NK-92 treated with Interleukin-12 subunit alpha and Interleukin-12 subunit beta, amount 100 ng/mL, for 24 hours (cell line): ENCODE results near the gene ARFIP2.
"Not testable (repeated sequence)": the region's sequence is repeated elsewhere in the genome, so short reads cannot be mapped to it uniquely, and the experiment has no call there.

ENCODE experiments used
- DNase-seq: peaks from one replicate; lab custom pipeline; 2025; lab: John Stamatoyannopoulos, UW

Gene ARFIP2

GRCh38 chr11:6481012-6481923, at the start of gene ARFIP2, which contains the start of gene TIMM10B:
ARFIP2 (minus strand) TSS chr11:6481331; CDS start chr11:6480421, 910 bp downstream.
TIMM10B (plus strand) TSS chr11:6481501; CDS start chr11:6481517, 16 bp downstream.
- peak; percentile 95 for DNase-seq

DNA sequence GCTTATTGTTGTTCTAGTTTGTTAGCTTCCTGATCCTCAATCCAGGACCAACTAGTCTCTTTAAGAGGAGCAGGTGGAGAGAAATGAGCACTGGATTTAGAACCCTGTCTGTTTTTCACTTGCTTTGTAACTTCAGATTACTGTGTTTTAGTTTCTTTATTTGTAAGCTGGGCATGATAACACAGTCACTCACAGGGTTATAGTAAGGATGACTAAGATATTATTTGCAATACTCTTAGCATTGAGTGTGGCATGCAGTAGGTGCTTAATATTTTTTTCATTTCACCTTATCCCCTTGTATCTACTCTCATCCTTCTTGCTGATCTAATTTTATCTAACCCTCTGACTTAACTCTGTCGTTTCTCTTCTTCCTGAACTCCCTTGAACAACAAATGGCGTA, 49.7 kb upstream of the ARFIP2 start:
- DNase-seq, result no peak

GRCh38 chr11:6529266-6529665, 48.1 kb upstream of the ARFIP2 start:
- DNase-seq, result no peak

DNA sequence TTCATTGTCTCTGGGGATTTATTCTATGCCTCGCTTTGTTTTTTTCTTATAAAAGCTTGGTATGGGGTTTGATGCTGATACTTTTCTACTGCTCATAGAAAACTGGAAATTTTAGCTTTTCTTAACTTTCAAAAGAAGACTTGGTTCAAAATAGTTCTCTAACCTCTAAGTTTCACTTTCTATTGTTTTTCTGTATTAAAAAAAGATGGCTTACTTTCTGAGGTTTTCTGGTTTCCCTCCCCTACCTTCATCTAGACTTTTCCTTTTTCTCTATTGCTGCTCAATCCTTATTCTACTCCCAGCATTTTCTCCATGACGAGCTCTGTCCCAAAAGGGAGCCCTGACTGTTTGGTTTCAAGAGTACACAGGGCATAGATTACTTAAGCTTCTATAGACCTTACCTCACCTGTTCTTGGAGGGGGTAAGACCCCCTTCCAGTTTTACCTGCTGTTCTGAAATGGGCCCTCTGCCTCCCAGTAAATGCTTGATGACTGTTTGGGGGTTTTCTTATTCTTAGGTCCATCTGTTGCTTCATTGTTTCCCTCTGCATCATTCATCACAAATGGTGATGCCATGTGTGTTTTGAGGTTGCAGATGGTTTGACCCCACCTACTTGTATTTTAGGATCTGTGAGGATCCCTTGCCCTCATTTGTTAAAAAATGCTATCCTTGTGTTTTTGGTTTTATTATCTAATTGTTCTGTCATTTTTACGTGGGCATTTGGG, 45.4 kb upstream of the ARFIP2 start:
- DNase-seq, result no peak

DNA sequence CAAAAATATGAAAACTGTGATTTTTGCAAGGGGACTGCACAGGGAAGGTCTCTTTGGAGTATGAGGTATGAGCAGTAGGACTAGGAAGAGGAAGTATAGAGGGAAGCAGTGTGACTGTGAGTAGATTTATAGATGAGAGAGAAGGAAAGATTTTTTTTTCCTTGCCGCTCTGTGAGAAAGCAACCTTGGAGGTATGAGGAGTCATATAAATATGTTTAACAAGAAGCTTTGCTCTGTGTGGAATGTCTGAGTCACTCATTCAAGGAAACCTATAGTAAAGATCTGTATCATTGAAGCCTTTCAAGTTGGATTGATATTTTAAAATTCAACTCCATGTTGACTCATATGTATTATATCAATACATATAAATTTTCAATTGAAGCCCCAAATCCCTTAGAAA, 42.1 kb upstream of the ARFIP2 start:
- no peak for DNase-seq

GRCh38 chr11:6521946-6522345, 40.8 kb upstream of the ARFIP2 start:
- not testable (repeated sequence) for DNase-seq

- no peak for DNase-seq
Observed at GRCh38 chr11:6520265-6520664, 39.1 kb upstream of the ARFIP2 start.

DNA sequence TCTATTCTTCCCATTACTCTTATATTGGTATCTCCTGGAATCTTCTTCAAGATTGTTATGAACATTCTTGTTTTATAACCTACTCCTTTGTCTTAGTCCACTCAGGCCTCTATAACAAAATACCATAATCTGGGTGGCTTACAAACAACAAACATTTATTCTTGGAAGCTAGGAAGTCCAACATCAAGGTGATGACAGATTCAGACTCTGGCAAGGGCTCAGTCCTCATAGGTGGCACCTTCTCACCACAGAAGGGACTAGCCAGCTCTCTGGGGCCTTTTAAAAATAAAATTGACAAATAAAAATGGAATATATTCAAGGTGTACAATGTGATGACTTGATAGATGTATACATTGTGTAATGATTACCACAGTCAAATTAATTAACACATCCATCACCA, 35.7 kb upstream of the ARFIP2 start:
- no peak for DNase-seq

DNA sequence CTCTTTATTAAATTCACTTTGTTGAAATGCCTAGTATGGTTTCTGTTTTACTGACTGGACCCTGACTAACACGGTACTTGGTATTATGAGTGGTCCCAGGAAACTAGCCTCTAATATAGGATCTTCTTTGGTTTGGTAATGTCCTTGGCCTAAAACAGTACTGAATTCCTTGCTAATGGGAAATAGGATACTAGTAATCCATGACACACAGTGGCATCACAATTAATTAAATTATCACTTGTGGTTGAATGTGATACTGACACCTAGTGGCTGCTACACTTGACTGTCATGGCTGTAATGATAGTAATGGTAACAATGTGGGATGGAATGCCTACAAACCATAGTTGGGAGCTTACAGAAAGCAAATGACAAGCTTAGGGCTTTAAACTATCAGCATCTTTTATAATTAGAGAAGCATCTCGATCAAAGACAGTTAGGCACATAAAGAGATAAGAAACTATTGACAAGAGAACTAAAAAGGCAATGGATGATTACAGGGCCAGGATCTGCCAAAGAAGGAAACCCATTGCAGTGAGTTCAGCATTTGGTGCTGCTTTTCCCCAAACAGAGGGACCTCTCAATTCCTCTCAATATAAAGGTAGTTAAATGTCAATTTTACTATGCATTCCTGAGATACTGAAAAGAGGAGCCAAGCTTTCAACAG, 24.6 kb upstream of the ARFIP2 start:
- DNase-seq, result no peak

DNA sequence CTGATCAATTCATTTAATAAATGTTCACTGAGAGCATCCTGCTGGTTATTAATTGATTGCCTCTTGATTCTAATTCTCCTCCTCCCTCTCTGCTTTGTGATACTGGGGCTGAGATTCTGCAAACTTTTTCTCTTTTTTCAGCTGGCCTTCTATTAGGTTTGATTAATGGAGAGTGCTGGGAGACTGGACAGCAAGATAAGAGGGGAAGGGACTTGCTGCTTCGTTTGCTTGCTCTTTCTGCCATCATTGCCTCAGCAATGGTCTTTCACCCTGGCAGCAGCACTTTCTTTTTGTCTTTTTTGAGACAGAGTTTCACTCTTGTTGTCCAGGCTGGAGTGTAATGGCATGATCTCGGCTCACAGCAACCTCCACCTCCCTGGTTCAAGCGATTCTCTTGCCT, 23.0 kb upstream of the ARFIP2 start:
- DNase-seq, result no peak

DNA sequence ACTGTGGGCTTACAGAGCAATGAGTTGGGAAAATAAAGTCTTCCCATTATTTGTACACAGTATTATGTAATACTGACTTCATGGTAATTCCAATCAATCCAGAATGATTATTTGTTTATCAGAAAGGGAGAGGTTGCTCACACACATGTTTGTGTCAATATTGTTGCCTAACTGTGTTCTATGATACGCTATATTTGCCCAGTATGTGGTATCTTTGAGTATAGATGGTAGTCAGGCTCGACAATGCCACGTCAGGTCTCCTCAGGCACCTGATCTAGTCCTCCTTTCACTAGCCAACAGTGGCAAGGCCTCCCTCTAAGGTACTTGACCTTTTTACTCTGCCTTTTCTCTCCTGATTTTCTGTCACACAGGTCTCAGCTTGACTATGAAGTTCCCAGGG, 21.3 kb upstream of the ARFIP2 start:
- no peak for DNase-seq

- no peak for DNase-seq
Observed at GRCh38 chr11:6498544-6498943, 17.4 kb upstream of the ARFIP2 start.

- DNase-seq, result no peak
Observed at GRCh38 chr11:6498121-6498520, 17.0 kb upstream of the ARFIP2 start.

- DNase-seq, result no peak
Observed at GRCh38 chr11:6497069-6497839, 16.1 kb upstream of the ARFIP2 start, which contains the start of gene DNHD1. DNHD1 (plus strand) TSS chr11:6497280; CDS start chr11:6498216, 936 bp downstream.

DNA sequence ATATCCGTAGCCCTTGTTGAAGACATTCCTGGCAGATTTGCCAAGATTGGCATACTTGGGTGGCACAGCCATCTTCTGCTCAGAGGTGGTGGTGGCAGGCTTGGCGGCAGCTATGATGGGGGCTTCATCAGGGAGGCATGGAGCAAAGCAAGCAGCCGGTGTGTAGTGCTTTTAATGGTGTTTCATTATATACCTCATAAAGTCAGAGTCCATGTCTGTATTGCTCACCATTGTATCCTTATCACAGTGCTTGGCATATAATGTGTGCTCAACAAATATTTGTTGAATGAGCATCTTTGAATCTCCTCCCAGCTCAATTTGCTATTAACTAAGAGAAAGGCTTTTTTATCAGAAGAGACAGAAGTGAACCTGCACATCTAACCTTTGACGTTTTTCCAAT, 8.2 kb upstream of the ARFIP2 start:
- DNase-seq, result no peak

- no peak for DNase-seq
Observed at GRCh38 chr11:6488821-6489220, 7.7 kb upstream of the ARFIP2 start.

GRCh38 chr11:6488342-6488741, 7.2 kb upstream of the ARFIP2 start:
- DNase-seq, result no peak

- no peak for DNase-seq
Observed at GRCh38 chr11:6486938-6487337, 5.8 kb upstream of the ARFIP2 start.

DNA sequence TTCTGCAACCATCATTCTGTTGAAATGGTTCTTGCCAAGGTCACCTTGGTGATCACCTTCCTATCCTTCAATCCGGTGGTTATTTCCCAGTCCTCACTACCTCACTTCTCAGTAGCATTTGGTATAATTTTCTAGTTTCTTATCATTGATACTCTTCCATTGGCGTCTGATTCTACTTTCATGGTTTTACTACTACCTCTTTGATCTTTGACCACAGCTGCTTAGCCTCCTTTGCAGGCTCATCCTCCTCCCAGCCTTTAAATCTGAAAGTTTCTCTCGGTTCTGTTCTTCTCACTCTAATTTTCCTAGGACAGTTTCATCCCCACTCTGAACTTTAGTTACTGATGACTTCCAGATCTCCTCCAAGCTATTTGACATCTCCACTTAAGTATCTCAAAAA, 5.1 kb upstream of the ARFIP2 start:
- DNase-seq, result no peak

- no peak for DNase-seq
Observed at GRCh38 chr11:6485661-6486060, 4.5 kb upstream of the ARFIP2 start.

DNA sequence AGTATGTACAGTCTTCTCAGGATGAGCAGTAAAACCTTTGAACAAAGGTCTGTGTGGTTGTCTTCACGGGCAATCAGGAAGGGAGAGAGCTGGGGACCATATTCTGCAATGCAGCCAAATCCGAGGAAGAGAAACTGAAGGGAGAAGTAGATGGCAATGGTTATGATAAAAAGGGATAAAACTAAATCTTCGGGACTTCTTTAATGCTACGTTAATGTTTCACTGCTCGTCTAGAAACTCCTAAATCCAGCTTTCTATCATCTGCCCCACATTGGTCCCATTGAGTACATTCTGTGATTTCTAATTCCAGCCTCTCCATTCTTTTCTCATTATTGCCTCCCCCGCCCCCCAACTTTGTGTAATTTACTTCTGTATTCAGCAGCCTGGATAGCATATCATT, 1.9 kb upstream of the ARFIP2 start:
- DNase-seq, result no peak

DNA sequence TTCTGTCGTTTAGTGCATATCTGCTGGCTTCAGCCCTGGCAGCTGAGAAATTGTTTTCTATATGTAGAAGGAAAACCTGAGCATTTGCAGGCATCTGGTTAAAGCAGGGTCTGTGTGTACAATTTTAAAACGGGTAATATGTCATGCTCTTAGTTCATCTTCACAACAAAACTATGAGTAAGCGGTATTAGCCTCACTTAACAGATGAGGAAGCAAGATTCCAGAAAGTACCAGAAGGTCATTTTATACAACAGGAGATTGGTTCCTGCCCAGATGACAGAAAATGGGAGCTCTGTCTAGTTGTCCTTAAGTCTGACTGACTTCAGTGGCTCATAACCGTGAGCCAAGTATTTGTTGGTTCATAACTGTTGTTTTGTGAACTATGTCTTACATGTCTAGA, 1.3 kb upstream of the ARFIP2 start:
- no peak for DNase-seq
